Esophagus muscularis mucosa (tissue), 3 donors: ENCODE results near the gene RGP1.

ENCODE experiments used
- CTCF ChIP-seq, 3 experiments: fragments of 200-600 bp in 2 of 3; fragments of 450-650 bp in 1 of 3; sonication (generic) in 2 of 3; IDR thresholded peaks; one replicate each; pipeline ENCODE4 v1.5.1; 2017 to 2019; ENCODE audit warnings: antibody characterized with exemption in 3 of 3, mild to moderate bottlenecking in 2 of 3, moderate library complexity in 1 of 3
- POLR2A ChIP-seq: fragments of 450-650 bp; IDR thresholded peaks from one replicate; pipeline ENCODE4 v1.6.1; 2017; ENCODE audit warnings: antibody characterized with exemption, moderate library complexity, mild to moderate bottlenecking, low read depth

- no peak for TF ChIP-seq CTCF (IDR thresholded peaks at IDR 0.05)
- no peak for TF ChIP-seq POLR2A
Measured at GRCh38 chr9:35763803-35764202, 14.7 kb downstream of the RGP1 start.
